ENCODE results near the gene IER5L.

The IER5L gene

GRCh38 chr9:129211686-129212085 is 33.6 kb upstream of the IER5L start:
- TF ChIP-seq CTCF (conservative IDR thresholded peaks at IDR 0.05; ENCODE audit: low read depth, low read length), result no peak
- DNase-seq (ENCODE audit: low read depth), result no peak
- H3K4me3 ChIP-seq (ENCODE audit: low read length), result no peak overlapping the region

- no peak for DNase-seq (ENCODE audit: low read depth)
- TF ChIP-seq CTCF (conservative IDR thresholded peaks at IDR 0.05; ENCODE audit: low read depth, low read length), result no peak
- no peak overlapping the region for H3K4me3 ChIP-seq (ENCODE audit: low read length)
These were observed 32.1 kb upstream of the IER5L start for GRCh38 chr9:129210125-129210524.

GRCh38 chr9:129209580-129209979 is 31.5 kb upstream of the IER5L start:
- H3K4me3 ChIP-seq (ENCODE audit: low read length), result no peak overlapping the region
- no peak for TF ChIP-seq CTCF (conservative IDR thresholded peaks at IDR 0.05; ENCODE audit: low read depth, low read length)
- no peak for DNase-seq (ENCODE audit: low read depth)

- TF ChIP-seq CTCF (conservative IDR thresholded peaks at IDR 0.05; ENCODE audit: low read depth, low read length), result no peak
- no peak for DNase-seq (ENCODE audit: low read depth)
- no peak overlapping the region for H3K4me3 ChIP-seq (ENCODE audit: low read length)
These were observed 31.0 kb upstream of the IER5L start for GRCh38 chr9:129209109-129209508.

- no peak for TF ChIP-seq CTCF (conservative IDR thresholded peaks at IDR 0.05; ENCODE audit: low read depth, low read length)
- no peak for DNase-seq (ENCODE audit: low read depth)
- no peak overlapping the region for H3K4me3 ChIP-seq (ENCODE audit: low read length)
These were observed 30.4 kb upstream of the IER5L start for GRCh38 chr9:129208207-129209032.

GRCh38 chr9:129206905-129207304 is 28.8 kb upstream of the IER5L start:
- no peak overlapping the region for H3K4me3 ChIP-seq (ENCODE audit: low read length)
- TF ChIP-seq CTCF (conservative IDR thresholded peaks at IDR 0.05; ENCODE audit: low read depth, low read length), result no peak
- DNase-seq (ENCODE audit: low read depth), result no peak

- no peak overlapping the region for H3K4me3 ChIP-seq (ENCODE audit: low read length)
- no peak for DNase-seq (ENCODE audit: low read depth)
- no peak for TF ChIP-seq CTCF (conservative IDR thresholded peaks at IDR 0.05; ENCODE audit: low read depth, low read length)
These were observed 28.3 kb upstream of the IER5L start for GRCh38 chr9:129206401-129206800.

Data from retinal pigment epithelial cell (primary cell).